Transverse colon (tissue), 4 donors: ENCODE data around the gene TRAF3. TPM values are rescaled to one million over a fixed set of nuclear protein-coding genes. Genes with fewer than 3 reads are reported as not detected.
A peak's percentile ranks its signal among the peaks of the same experiment; 100 is the strongest.

Source experiments
- DNase-seq: peaks from one replicate; pipeline ENCODE4 v3.0.0-alpha.2; 2019
- H3K27ac ChIP-seq, 4 donors: fragments of 200-600 bp; sonication (generic); 2 replicates each; pipeline ENCODE4 v1.5.1; 2016 to 2018; ENCODE audit warnings: inconsistent platforms in 4 of 4
- H3K27me3 ChIP-seq: fragments of 200-600 bp; sonication (generic); 2 replicates; pipeline ENCODE4 v1.5.1; 2017; ENCODE audit warnings: inconsistent platforms
- H3K36me3 ChIP-seq, 4 donors: fragments of 200-600 bp; sonication (generic); 2 replicates each; pipeline ENCODE4 v1.5.1; 2017 to 2019; ENCODE audit warnings: inconsistent platforms in 4 of 4
- H3K4me1 ChIP-seq, 4 donors: fragments of 200-600 bp; sonication (generic); 2 replicates each; pipeline ENCODE4 v1.5.1; 2017 to 2020; ENCODE audit warnings: inconsistent platforms in 4 of 4
- H3K4me3 ChIP-seq, 4 donors: fragments of 200-600 bp; sonication (generic); 1 replicate in 1 of 4; 2 replicates in 3 of 4; pipeline versions ENCODE4 v1.5.1 to v1.6.1; 2017 to 2019; ENCODE audit warnings: inconsistent platforms in 4 of 4
- H3K9me3 ChIP-seq, 2 donors: fragments of 200-600 bp; sonication (generic); 2 replicates each; pipeline ENCODE4 v1.5.1; 2017 to 2019; ENCODE audit warnings: inconsistent platforms in 2 of 2
- EP300 ChIP-seq: sonication (generic); formaldehyde crosslinking; IDR thresholded peaks from one replicate; pipeline ENCODE4 v1.6.1; 2017; ENCODE audit warnings: antibody characterized with exemption, low read depth
- POLR2A ChIP-seq: fragments of 450-650 bp; IDR thresholded peaks from one replicate; pipeline ENCODE4 v1.6.1; 2016; ENCODE audit warnings: antibody characterized with exemption, mild to moderate bottlenecking, moderate library complexity
- POLR2AphosphoS5 ChIP-seq, 3 donors: sonication (generic); formaldehyde crosslinking; IDR thresholded peaks; one replicate each; pipeline ENCODE4 v1.6.1; 2016; ENCODE audit warnings: antibody characterized with exemption in 3 of 3
- WGBS, 2 donors: methylation state at CpG; one replicate each; pipeline ENCODE4 v1.1.5; 2018; ENCODE audit warnings: low coverage in 1 of 2; 5-methylcytosine and 5-hydroxymethylcytosine counted together
- in situ Hi-C, 4 donors: fragments of 200-750 bp; cut with MboI; loops; one replicate each; pipeline versions ENCODE4 v1.15.0 to v1.15.1; 2017; ENCODE audit warnings: low sequenced_read_pairs in 3 of 4, low pct_ligation_motif_present in 1 of 4, low pct_unique_long_range_greater_than_20kb in 1 of 4
- intact Hi-C: fragments of 100-400 bp; cut with DNase I; formaldehyde crosslinking; loops from one replicate; pipeline ENCODE4 v1.15.1; 2023; ENCODE audit warnings: low total_unique reads
- total RNA-seq, 4 donors: library from RNA; depleted of rRNA; stranded (reverse); fragments of >200 nt; gene quantifications; one replicate each; pipeline ENCODE4 v1.1.0, GENCODE V29; 2016
- TF ChIP-seq, protein P1 (sequence below), 5 experiments: fragments of 200-600 bp in 3 of 5; fragments of 450-650 bp in 2 of 5; sonication (generic) in 3 of 5; IDR thresholded peaks; 1 replicate in 2 of 5; 2 replicates in 3 of 5; pipeline ENCODE4 v1.5.1; 2016 to 2017; ENCODE audit warnings: antibody characterized with exemption in 5 of 5, inconsistent platforms in 3 of 5, mild to moderate bottlenecking in 2 of 5, moderate library complexity in 1 of 5

Gene TRAF3
- total RNA-seq, 4 donors from 2014 or later: 18.7 to 28.9 (median 25.0) TPM

DNA sequence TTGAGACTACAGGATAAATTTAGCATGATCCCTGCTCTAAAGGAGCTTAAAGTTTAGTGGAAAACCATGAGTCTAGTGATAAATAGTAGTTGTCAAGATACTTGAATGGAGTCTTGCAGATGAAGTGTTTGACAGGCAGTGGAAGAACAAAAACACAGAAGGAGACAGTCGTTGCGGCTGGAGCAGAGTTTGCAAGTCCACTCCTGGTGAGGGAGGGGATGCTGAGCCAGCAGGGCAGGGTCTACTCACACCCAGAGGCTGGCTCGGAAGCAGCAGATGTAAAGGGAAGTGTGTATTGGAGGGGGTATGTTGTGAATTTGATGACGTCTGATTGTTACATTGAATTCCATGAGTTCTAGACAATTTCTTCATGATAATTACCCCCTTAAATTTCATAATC lies 61.3 kb downstream of the TRAF3 start:
- Histone ChIP-seq H3K4me1 (no peaks in the 10 kb centered on the region), H3K36me3 (no peaks in the 10 kb centered on the region), H3K27ac (no peak overlapping the region), H3K4me3 (no peak overlapping the region), H3K9me3 (no peaks in the 10 kb centered on the region), H3K27me3 (no peaks in the 10 kb centered on the region)
- intact Hi-C loops: no loop called here
- TF ChIP-seq POLR2A (no peak), EP300 (no peak), POLR2AphosphoS5 (IDR thresholded peaks at IDR 0.05) (no peak)
- TF ChIP-seq, protein P1, sequence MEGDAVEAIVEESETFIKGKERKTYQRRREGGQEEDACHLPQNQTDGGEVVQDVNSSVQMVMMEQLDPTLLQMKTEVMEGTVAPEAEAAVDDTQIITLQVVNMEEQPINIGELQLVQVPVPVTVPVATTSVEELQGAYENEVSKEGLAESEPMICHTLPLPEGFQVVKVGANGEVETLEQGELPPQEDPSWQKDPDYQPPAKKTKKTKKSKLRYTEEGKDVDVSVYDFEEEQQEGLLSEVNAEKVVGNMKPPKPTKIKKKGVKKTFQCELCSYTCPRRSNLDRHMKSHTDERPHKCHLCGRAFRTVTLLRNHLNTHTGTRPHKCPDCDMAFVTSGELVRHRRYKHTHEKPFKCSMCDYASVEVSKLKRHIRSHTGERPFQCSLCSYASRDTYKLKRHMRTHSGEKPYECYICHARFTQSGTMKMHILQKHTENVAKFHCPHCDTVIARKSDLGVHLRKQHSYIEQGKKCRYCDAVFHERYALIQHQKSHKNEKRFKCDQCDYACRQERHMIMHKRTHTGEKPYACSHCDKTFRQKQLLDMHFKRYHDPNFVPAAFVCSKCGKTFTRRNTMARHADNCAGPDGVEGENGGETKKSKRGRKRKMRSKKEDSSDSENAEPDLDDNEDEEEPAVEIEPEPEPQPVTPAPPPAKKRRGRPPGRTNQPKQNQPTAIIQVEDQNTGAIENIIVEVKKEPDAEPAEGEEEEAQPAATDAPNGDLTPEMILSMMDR (IDR thresholded peaks at IDR 0.05): no peak
- in situ Hi-C loops: no loop called here
- DNase-seq: no peak
- 81 to 86% methylated on average over 2 to 4 of the region's 4 CpGs for WGBS, 2 donors

DNA sequence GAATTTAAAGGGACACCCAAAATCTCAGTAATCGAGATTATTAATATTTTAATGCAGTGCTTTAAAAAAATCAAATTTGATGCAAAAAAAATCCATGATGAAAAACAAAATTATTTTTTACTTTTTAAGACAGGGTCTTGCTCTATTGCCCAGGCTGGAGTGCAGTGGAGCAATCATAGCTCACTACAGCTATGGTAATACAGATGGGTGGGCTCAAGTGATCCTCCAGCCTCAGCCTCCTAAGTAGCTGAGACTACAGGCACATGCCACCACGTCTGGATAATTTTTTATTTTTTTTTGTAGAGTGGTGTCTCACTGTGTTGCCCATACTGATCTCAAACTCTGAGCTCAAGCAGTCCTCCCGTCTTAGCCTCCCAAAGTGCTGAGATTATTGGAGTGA lies 62.9 kb downstream of the TRAF3 start:
- WGBS, 2 donors: 83 to 100% methylated on average over 1 to 3 of the region's 3 CpGs
- Histone ChIP-seq H3K9me3 (no peaks in the 10 kb centered on the region), H3K4me3 (no peak overlapping the region), H3K27ac (no peak overlapping the region), H3K27me3 (no peaks in the 10 kb centered on the region), H3K4me1 (no peaks in the 10 kb centered on the region), H3K36me3 (no peaks in the 10 kb centered on the region)
- TF ChIP-seq, protein P1 (IDR thresholded peaks at IDR 0.05): no peak
- no peak for TF ChIP-seq POLR2AphosphoS5 (IDR thresholded peaks at IDR 0.05)
- TF ChIP-seq EP300: no peak
- no peak for DNase-seq
- intact Hi-C loops: no loop called here
- in situ Hi-C loops: no loop called here

DNA sequence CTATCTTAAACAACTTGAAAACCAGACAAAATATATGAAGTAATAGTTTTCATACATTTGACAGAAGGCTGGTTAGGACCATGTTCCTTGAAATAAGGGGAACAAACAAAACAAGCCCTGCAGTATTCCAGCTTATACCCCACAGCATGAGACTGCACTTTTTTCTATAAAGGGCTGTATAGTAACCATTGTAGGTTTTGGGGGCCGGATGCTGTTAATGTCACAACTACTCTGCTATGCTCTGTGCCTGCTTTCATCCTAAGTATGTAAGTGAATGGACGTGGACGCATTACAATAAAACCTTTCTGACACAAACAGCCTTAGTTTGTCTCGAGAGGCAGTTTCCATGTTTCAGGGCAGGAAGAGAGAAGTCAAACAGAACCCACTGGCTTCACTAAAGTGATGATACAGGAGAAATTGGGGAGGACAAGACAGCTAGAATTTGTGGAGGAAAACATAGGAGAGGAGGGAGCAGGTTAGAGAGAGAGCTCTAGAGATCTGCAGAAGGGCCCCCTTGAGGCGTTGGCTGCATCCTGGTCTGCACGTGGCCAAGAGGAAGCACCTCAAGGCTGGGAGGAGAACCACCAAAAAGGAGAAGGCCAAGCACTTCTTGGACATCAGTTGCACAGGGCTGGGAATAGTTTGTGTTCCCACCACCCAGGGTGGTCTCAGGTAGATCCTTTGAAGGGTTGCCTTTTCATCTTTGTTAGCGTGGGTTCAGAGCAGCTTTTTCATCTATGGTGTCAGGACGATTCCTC lies 63.7 kb downstream of the TRAF3 start:
- DNase-seq: no peak
- no peak overlapping the region for H3K27ac ChIP-seq
- intact Hi-C loops (no loop called here), in situ Hi-C loops (no loop called here)
- no peaks in the 10 kb centered on the region for H3K9me3 ChIP-seq
- H3K36me3 ChIP-seq: no peaks in the 10 kb centered on the region
- no peak overlapping the region for H3K4me3 ChIP-seq
- no peaks in the 10 kb centered on the region for H3K27me3 ChIP-seq
- no peaks in the 10 kb centered on the region for H3K4me1 ChIP-seq
- 78 to 80% methylated on average over 3 to 8 of the region's 8 CpGs for WGBS, 2 donors
- TF ChIP-seq POLR2A (no peak), EP300 (no peak), POLR2AphosphoS5 (IDR thresholded peaks at IDR 0.05) (no peak)
- TF ChIP-seq, protein P1 (IDR thresholded peaks at IDR 0.05): no peak

DNA sequence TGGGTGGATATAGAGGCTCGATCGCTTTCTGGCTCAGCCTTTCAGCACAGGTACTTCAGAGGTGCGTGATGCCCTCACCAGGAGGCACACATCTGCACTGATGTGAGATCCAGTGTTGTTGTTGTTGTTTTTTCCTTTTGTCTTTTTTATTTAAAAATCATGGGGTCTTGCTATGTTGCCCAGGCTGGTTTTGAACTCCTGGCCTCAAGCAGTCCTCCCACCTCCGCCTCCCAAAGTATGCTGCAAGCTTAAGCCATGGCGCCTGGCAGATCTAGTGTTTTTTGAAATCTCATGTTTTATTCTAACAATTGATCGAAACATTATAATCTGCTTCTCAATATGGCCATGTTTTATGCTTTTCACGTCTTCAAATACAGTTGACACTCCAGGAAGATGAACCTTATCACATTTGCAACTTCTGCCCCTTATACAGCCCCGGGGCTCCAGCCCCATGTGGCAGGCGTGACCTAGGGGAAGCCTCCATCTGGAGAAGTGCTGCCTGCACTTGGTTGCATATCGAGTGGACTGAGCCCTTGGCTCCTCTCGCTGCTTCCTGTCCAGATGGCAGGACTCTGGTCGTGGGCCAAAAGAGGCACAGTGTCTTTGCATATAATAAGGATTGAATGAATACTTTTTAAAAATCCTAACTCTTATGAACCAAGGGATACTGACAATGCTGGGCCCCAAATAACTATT lies 71.7 kb downstream of the TRAF3 start:
- H3K4me3 ChIP-seq: no peak overlapping the region
- H3K27me3 ChIP-seq: no peaks in the 10 kb centered on the region
- TF ChIP-seq POLR2AphosphoS5 (IDR thresholded peaks at IDR 0.05): no peak
- TF ChIP-seq EP300: no peak
- TF ChIP-seq POLR2A: no peak
- TF ChIP-seq, protein P1 (IDR thresholded peaks at IDR 0.05): no peak
- DNase-seq: peak; percentile 65
- H3K27ac ChIP-seq: peak overlapping the region; percentile 78 to 90 (median 88)
- in situ Hi-C loops (no loop called here), intact Hi-C loops (no loop called here)
- H3K36me3 ChIP-seq: no peaks in the 10 kb centered on the region
- WGBS, 2 donors: 60 to 80% methylated on average over 7 to 12 of the region's 12 CpGs
- peaks cover 6 to 33% (median 28%) of the 10 kb centered on the region in 4 donors for H3K4me1 ChIP-seq
- no peaks in the 10 kb centered on the region for H3K9me3 ChIP-seq
